ENCODE data around the gene S100A4.

DNA sequence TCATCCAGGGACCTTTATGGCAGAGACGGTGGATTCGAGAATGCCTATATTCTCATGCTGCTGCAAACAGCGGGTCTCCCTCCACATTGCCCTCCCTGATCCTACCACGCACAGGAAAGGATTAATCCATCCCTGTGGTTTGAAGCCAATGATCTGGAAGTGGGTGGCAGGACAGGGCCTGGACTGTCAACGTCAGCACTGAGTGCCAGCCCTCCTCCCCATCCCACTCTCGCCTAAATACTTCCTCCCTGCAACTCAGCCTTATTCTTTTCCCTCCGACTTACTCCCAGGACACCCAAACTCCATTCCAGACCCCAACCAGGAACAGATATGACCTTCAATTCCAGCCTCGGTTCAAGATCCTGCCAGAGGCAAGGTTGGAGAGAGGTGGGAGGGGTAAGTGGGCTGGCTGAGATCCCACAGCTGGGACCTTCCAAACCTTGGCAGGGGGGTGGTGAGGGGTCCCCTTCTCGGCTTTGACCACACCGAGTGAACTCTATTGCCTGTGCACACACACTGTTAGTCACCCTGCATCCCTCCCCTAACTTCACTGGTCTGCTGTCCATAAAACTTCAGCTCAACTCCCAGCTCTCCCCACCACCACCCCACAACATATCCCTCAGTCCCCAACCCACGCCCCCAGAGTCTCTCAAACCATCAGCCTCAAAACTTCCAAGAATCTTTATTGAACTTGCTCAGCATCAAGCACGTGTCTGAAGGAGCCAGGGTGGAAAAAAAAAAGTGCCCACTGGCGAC lies 2.5 kb downstream of the S100A4 start:
- TF ChIP-seq, protein P1, sequence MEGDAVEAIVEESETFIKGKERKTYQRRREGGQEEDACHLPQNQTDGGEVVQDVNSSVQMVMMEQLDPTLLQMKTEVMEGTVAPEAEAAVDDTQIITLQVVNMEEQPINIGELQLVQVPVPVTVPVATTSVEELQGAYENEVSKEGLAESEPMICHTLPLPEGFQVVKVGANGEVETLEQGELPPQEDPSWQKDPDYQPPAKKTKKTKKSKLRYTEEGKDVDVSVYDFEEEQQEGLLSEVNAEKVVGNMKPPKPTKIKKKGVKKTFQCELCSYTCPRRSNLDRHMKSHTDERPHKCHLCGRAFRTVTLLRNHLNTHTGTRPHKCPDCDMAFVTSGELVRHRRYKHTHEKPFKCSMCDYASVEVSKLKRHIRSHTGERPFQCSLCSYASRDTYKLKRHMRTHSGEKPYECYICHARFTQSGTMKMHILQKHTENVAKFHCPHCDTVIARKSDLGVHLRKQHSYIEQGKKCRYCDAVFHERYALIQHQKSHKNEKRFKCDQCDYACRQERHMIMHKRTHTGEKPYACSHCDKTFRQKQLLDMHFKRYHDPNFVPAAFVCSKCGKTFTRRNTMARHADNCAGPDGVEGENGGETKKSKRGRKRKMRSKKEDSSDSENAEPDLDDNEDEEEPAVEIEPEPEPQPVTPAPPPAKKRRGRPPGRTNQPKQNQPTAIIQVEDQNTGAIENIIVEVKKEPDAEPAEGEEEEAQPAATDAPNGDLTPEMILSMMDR (IDR thresholded peaks at IDR 0.05), result no peak
- TF ChIP-seq ZNF219 (CRISPR knock-in tag; IDR thresholded peaks at IDR 0.05; ENCODE audit: borderline replicate concordance) (no peak), CREM (CRISPR knock-in tag; IDR thresholded peaks at IDR 0.05) (no peak)

Measured in WTC11 (cell line).